Progenitor cell of endocrine pancreas (in vitro differentiated cells): Measurements from ENCODE around the gene CNTNAP2. TPM values are rescaled to one million over a fixed set of nuclear protein-coding genes. Genes with fewer than 3 reads are reported as not detected.

Source experiments
- DNase-seq: peaks from one replicate; pipeline ENCODE4 v3.0.0; 2021; ENCODE audit warnings: low spot score; ENCODE audit not compliant: unreplicated experiment
- H3K27ac Mint-ChIP-seq: 2 replicates; pipeline ENCODE4 v1.8.0; 2021; ENCODE audit warnings: mild to moderate bottlenecking, moderate library complexity, mixed read lengths
- H3K27me3 Mint-ChIP-seq: 2 replicates; pipeline ENCODE4 v1.8.0; 2021; ENCODE audit warnings: mixed read lengths
- H3K36me3 Mint-ChIP-seq: 2 replicates; pipeline ENCODE4 v1.8.0; 2022; ENCODE audit warnings: mixed read lengths; ENCODE audit not compliant: insufficient read depth
- H3K4me1 Mint-ChIP-seq: 2 replicates; pipeline ENCODE4 v1.8.0; 2021; ENCODE audit warnings: low read depth, mixed read lengths
- H3K4me3 Mint-ChIP-seq: 2 replicates; pipeline ENCODE4 v1.8.0; 2021; ENCODE audit warnings: low read depth, mild to moderate bottlenecking, moderate library complexity, mixed read lengths
- H3K9me3 Mint-ChIP-seq: 2 replicates; pipeline ENCODE4 v1.8.0; 2021; ENCODE audit warnings: low read depth, mixed read lengths
- CTCF ChIP-seq: fragments of 200-600 bp; sonication (generic); IDR thresholded peaks from one replicate; pipeline ENCODE4 v1.5.0; 2021; ENCODE audit warnings: antibody characterized with exemption, mild to moderate bottlenecking; ENCODE audit not compliant: unreplicated experiment
- total RNA-seq: library from RNA; stranded (reverse); gene quantifications from 2 replicates; pipeline ENCODE4 v1.2.1, GENCODE V29; 2021

CNTNAP2 gene
- total RNA-seq, 1 donor from 2014 or later, result 6.5 TPM

GRCh38 chr7:148159331-148159730 lies 2042.7 kb downstream of the CNTNAP2 start:
- no peaks in the 10 kb centered on the region for H3K9me3 Mint-ChIP-seq

GRCh38 chr7:148161776-148162175 lies 2045.2 kb downstream of the CNTNAP2 start:
- TF ChIP-seq CTCF, result no peak
- Mint-ChIP-seq H3K27ac (no peak overlapping the region), H3K4me1 (no peaks in the 10 kb centered on the region), H3K9me3 (no peaks in the 10 kb centered on the region), H3K4me3 (no peak overlapping the region), H3K36me3 (no peaks in the 10 kb centered on the region), H3K27me3 (no peaks in the 10 kb centered on the region)
- no peak for DNase-seq

More at GRCh38 chr7:148159331-148159730, 2042.7 kb downstream of the CNTNAP2 start:
- Mint-ChIP-seq H3K4me1 (no peaks in the 10 kb centered on the region), H3K27ac (no peak overlapping the region), H3K4me3 (no peak overlapping the region), H3K27me3 (no peaks in the 10 kb centered on the region), H3K36me3 (no peaks in the 10 kb centered on the region)
- TF ChIP-seq CTCF, result no peak
- DNase-seq, result no peak

GRCh38 chr7:148162808-148163207 lies 2046.2 kb downstream of the CNTNAP2 start:
- Mint-ChIP-seq H3K36me3 (no peaks in the 10 kb centered on the region), H3K4me3 (no peak overlapping the region), H3K9me3 (no peaks in the 10 kb centered on the region), H3K27ac (no peak overlapping the region), H3K27me3 (no peaks in the 10 kb centered on the region), H3K4me1 (no peaks in the 10 kb centered on the region)
- DNase-seq, result no peak
- TF ChIP-seq CTCF, result no peak

GRCh38 chr7:148163246-148163645 lies 2046.6 kb downstream of the CNTNAP2 start:
- DNase-seq, result no peak
- no peak overlapping the region for H3K4me3 Mint-ChIP-seq
- no peaks in the 10 kb centered on the region for H3K36me3 Mint-ChIP-seq
- TF ChIP-seq CTCF, result no peak
- H3K4me1 Mint-ChIP-seq, result no peaks in the 10 kb centered on the region
- H3K9me3 Mint-ChIP-seq, result no peaks in the 10 kb centered on the region
- no peak overlapping the region for H3K27ac Mint-ChIP-seq
- no peaks in the 10 kb centered on the region for H3K27me3 Mint-ChIP-seq

- Mint-ChIP-seq H3K27ac (no peak overlapping the region), H3K9me3 (no peaks in the 10 kb centered on the region), H3K27me3 (no peaks in the 10 kb centered on the region), H3K4me1 (peaks cover 5% of the 10 kb centered on the region), H3K36me3 (no peaks in the 10 kb centered on the region), H3K4me3 (no peak overlapping the region)
- TF ChIP-seq CTCF, result no peak
- DNase-seq, result no peak
These were observed 2056.3 kb downstream of the CNTNAP2 start for GRCh38 chr7:148172920-148173319.
